SK-N-MC (cell line): ENCODE results near the gene DUSP16.

ENCODE experiments used
- DNase-seq: peaks from one replicate; pipeline ENCODE4 v3.0.0-alpha.2; 2011; ENCODE audit warnings: low read depth, low spot score
- H3K27ac ChIP-seq: fragments of 200-600 bp; sonication (generic); 2 replicates; pipeline ENCODE4 v1.5.1; 2016; ENCODE audit warnings: mixed run types
- H3K36me3 ChIP-seq: fragments of 200-600 bp; sonication (generic); 2 replicates; pipeline ENCODE4 v1.6.1; 2017; ENCODE audit warnings: antibody characterized with exemption, low read length, mixed read lengths; ENCODE audit not compliant: insufficient read depth
- H3K4me3 ChIP-seq: fragments of 200-600 bp; sonication (generic); 2 replicates; pipeline ENCODE4 v1.5.1; 2016
- H3K9ac ChIP-seq: fragments of 200-600 bp; sonication (generic); 2 replicates; pipeline ENCODE4 v1.8.0; 2017; ENCODE audit warnings: mixed run types, mixed read lengths; ENCODE audit not compliant: insufficient read length
- H3K9me3 ChIP-seq: fragments of 200-600 bp; sonication (generic); 2 replicates; pipeline ENCODE4 v1.6.1; 2017; ENCODE audit warnings: low read depth, mild to moderate bottlenecking, antibody characterized with exemption, low read length, moderate library complexity, mixed read lengths
- EZH2 ChIP-seq: fragments of 200-600 bp; sonication (generic); IDR thresholded peaks from one replicate; pipeline ENCODE4 v1.6.1; 2017; ENCODE audit warnings: antibody characterized with exemption
- FOXP2 ChIP-seq: optimal IDR thresholded peaks from 2 replicates; pipeline ENCODE3; 2011; ENCODE audit warnings: mild to moderate bottlenecking, moderate library complexity; ENCODE audit not compliant: insufficient read depth; ENCODE audit errors: extremely low read length, control extremely low read depth
- POLR2AphosphoS5 ChIP-seq: IDR thresholded peaks from 2 replicates; pipeline ENCODE4 v1.6.1; 2012; ENCODE audit warnings: mild to moderate bottlenecking, low read depth, low read length, borderline replicate concordance

The DUSP16 gene

DNA sequence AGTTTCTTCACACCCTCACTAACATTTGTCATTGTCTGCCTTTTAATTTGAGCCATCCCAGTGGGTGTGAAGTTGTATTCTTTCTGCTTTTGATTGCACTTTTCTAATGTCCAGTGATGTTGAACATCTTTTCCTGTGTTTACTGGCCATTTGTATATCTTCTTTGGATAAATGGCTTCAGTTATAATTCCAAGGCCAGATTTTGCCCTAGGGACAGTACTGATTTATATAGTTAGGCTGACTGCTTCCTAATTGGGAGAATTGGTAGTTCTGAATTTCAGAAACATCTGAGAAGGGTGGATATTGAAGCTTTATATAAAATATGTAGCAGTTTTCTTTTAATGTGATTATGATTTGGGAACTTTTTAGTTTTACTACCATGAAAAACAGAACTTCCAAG lies 108.3 kb downstream of the DUSP16 start:
- H3K4me3 ChIP-seq = no peak overlapping the region
- H3K9me3 ChIP-seq = no peaks in the 10 kb centered on the region
- TF ChIP-seq POLR2AphosphoS5 (no peak), EZH2 (no peak), FOXP2 (no peak)
- no peak for DNase-seq
- no peak overlapping the region for H3K27ac ChIP-seq
- H3K36me3 ChIP-seq = no peaks in the 10 kb centered on the region
- no peak overlapping the region for H3K9ac ChIP-seq

DNA sequence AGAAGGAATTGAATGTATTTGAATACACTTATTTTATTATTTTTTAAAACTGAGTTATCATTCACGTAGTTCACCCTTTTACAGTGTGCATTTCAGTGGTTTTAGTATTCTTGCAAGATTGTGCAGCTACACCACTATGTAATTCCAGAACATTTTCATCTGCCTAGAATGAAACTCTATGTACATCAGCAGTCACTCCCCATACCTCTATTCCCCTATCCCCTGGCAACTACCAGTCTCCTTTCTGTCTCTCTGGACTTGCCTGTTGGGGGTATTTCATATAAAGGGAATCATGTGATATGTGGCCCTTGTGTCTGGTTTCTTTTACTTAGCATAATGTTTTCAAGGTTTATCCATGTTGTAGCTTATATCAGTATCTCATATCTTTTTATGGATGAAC lies 109.0 kb downstream of the DUSP16 start:
- H3K36me3 ChIP-seq = no peaks in the 10 kb centered on the region
- no peak for TF ChIP-seq EZH2
- TF ChIP-seq POLR2AphosphoS5 = no peak
- no peak for TF ChIP-seq FOXP2
- no peak overlapping the region for H3K4me3 ChIP-seq
- no peaks in the 10 kb centered on the region for H3K9me3 ChIP-seq
- H3K9ac ChIP-seq = no peak overlapping the region
- no peak for DNase-seq
- H3K27ac ChIP-seq = no peak overlapping the region

DNA sequence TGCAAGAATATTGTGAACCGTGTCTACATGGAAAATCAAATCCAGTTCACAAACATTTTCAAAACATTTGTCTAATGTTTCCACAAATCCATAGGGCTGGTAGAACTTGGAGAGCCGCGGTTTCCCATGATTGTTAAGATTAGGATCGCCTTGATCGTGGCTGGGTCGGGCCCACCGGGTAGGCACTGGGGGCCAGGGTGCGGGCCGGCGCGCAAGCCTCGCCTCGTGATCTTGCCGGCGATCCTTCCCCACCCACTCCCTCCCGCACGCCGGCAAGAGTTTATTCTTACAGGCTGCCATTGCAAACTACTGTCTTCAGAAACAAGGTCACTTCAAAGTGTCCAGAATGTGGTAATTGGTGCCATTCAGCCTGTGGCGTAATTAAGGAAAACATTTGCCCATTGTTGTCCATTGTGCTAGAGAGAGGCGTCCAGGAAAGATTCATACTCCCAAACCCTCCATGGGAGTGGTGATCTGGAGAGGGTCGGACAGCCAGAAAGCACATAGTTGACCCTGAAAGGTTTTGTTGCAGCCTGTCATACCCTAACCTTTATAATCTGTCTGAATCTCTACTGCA lies 110.2 kb downstream of the DUSP16 start:
- Histone ChIP-seq H3K9me3 (no peaks in the 10 kb centered on the region), H3K27ac (no peak overlapping the region)
- no peak for TF ChIP-seq EZH2
- TF ChIP-seq POLR2AphosphoS5 = no peak
- no peak for TF ChIP-seq FOXP2

DNA sequence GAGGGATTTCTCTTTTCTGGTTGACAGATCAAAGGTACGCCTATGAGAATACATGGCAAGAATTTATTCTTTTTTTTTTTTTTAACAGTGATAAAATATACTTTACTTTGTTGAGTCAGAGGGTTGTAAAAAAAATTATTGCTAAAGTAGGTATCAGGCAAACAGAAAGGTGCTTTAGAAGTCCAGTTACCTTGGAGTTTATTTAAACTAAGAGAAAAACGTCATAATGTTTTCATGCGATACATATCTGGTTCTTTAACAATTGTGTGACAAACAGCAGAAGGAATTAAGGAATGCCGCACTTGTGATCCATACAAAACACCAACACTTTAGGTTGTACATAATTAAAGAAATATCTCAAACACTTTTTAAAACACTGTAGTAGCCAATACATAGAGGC lies 111.6 kb downstream of the DUSP16 start:
- no peak overlapping the region for H3K4me3 ChIP-seq
- DNase-seq = no peak
- no peak for TF ChIP-seq FOXP2
- no peak for TF ChIP-seq POLR2AphosphoS5
- TF ChIP-seq EZH2 = no peak
- no peaks in the 10 kb centered on the region for H3K36me3 ChIP-seq
- H3K9ac ChIP-seq = no peak overlapping the region
- no peaks in the 10 kb centered on the region for H3K9me3 ChIP-seq
- no peak overlapping the region for H3K27ac ChIP-seq

More for the DNA sequence above, 110.2 kb downstream of the DUSP16 start:
- H3K36me3 ChIP-seq = no peaks in the 10 kb centered on the region
- no peak overlapping the region for H3K9ac ChIP-seq
- no peak for DNase-seq
- H3K4me3 ChIP-seq = no peak overlapping the region

DNA sequence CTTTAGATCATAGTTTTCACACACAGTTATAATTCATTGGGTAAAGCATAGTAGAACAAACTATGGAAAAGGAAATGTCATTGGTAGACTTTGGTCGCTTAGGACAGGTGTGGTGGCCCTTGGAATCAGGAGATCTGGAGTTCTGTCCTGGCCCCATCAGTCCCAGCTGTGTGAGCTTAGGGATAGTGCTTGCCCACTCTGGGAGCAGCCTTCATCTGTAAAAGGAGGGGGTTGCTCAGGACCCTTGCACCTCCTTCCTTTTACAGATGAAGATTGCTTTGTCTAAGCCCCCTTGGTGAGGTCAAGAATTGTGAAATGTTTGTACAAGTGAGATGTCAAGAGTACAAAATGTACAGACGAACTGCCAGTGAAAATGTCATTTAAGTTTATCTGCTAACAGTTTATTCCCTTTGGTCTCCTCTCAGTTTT lies 112.6 kb downstream of the DUSP16 start:
- Histone ChIP-seq H3K36me3 (no peaks in the 10 kb centered on the region), H3K9me3 (no peaks in the 10 kb centered on the region), H3K4me3 (no peak overlapping the region), H3K9ac (no peak overlapping the region), H3K27ac (no peak overlapping the region)
- TF ChIP-seq POLR2AphosphoS5 (no peak), FOXP2 (no peak), EZH2 (no peak)
- DNase-seq = no peak

GRCh38 chr12:12449533-12450025 lies 113.1 kb downstream of the DUSP16 start:
- no peak for DNase-seq
- no peak overlapping the region for H3K27ac ChIP-seq
- no peak for TF ChIP-seq FOXP2
- TF ChIP-seq EZH2 = no peak
- TF ChIP-seq POLR2AphosphoS5 = no peak
- H3K36me3 ChIP-seq = no peaks in the 10 kb centered on the region
- no peak overlapping the region for H3K4me3 ChIP-seq
- no peak overlapping the region for H3K9ac ChIP-seq
- H3K9me3 ChIP-seq = no peaks in the 10 kb centered on the region

DNA sequence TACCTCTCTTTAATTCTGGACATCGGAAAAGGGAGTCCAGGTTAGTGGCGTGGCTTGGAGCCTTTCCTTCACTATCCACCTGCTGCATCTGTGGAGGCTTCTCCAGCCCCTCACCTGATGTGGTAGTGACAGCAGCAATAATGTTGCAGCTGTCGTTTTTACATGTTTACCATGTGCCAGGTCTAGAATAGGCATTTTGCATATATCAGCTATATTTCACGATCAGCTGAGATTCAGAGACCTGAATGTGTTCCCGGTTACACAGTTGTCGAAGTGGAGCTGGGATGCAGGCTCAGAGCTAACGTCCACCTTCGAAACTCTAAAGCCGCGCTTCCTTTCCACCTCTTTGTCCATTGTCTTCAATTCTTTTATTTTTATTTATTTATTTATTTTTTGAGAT lies 114.8 kb downstream of the DUSP16 start:
- Histone ChIP-seq H3K9me3 (no peaks in the 10 kb centered on the region), H3K27ac (no peak overlapping the region), H3K36me3 (no peaks in the 10 kb centered on the region), H3K9ac (no peak overlapping the region), H3K4me3 (no peak overlapping the region)
- TF ChIP-seq POLR2AphosphoS5 (no peak), EZH2 (no peak), FOXP2 (no peak)
- DNase-seq = no peak

- no peak for DNase-seq
- Histone ChIP-seq H3K27ac (no peak overlapping the region), H3K9me3 (no peaks in the 10 kb centered on the region), H3K36me3 (no peaks in the 10 kb centered on the region), H3K9ac (no peak overlapping the region), H3K4me3 (no peak overlapping the region)
- TF ChIP-seq FOXP2 (no peak), EZH2 (no peak), POLR2AphosphoS5 (no peak)
Observed at GRCh38 chr12:12447236-12447635, 115.4 kb downstream of the DUSP16 start.

GRCh38 chr12:12446786-12447185 lies 115.9 kb downstream of the DUSP16 start:
- H3K9ac ChIP-seq = no peak overlapping the region
- TF ChIP-seq EZH2 (no peak), POLR2AphosphoS5 (no peak), FOXP2 (no peak)
- no peak for DNase-seq
- no peak overlapping the region for H3K27ac ChIP-seq
- no peaks in the 10 kb centered on the region for H3K9me3 ChIP-seq
- no peak overlapping the region for H3K4me3 ChIP-seq
- H3K36me3 ChIP-seq = no peaks in the 10 kb centered on the region
